ENCODE data around the gene SEL1L.
A peak's percentile ranks its signal among the peaks of the same experiment; 100 is the strongest.

Gene SEL1L

GRCh38 chr14:81429028-81429427, 104.6 kb downstream of the SEL1L start:
- Histone ChIP-seq H3K4me1 (ENCODE audit: control insufficient read depth, insufficient read depth, low read depth, low read length) (no peaks in the 10 kb centered on the region), H2AFZ (ENCODE audit: low read depth, low read length) (no peak overlapping the region), H2BK12ac (ENCODE audit: low read length in 2 of 2) (no peak overlapping the region), H3K27me3 (ENCODE audit: control insufficient read depth in 1 of 2, insufficient read depth in 1 of 2, low read length in 2 of 2) (peaks cover 0 to 21% of the 10 kb centered on the region in 2 experiments), H4K91ac (ENCODE audit: low read length) (no peak overlapping the region), H3K9me3 (ENCODE audit: control insufficient read depth, low read length) (no peaks in the 10 kb centered on the region), H2BK120ac (ENCODE audit: low read depth, low read length) (no peak overlapping the region), H2BK5ac (ENCODE audit: low read depth, low read length, poor library complexity, severe bottlenecking) (no peak overlapping the region), H3K4ac (ENCODE audit: low read depth in 1 of 2, low read length in 2 of 2) (no peak overlapping the region), H3K27ac (ENCODE audit: low read length, poor library complexity, severe bottlenecking) (no peak overlapping the region), H2BK15ac (ENCODE audit: low read depth, poor library complexity, severe bottlenecking) (no peak overlapping the region), H3K9ac (ENCODE audit: low read length) (no peak overlapping the region), H4K8ac (ENCODE audit: low read length) (no peak overlapping the region), H2AK5ac (ENCODE audit: low read length, severe bottlenecking) (no peak overlapping the region), H3K23ac (ENCODE audit: low read length in 2 of 2) (no peak overlapping the region), H3K36me3 (ENCODE audit: control insufficient read depth in 1 of 2, insufficient read depth in 2 of 2, low read depth in 1 of 2, low read length in 2 of 2) (peaks cover 0 to 5% of the 10 kb centered on the region in 2 experiments), H3K4me2 (ENCODE audit: low read length, poor library complexity, severe bottlenecking) (no peak overlapping the region), H3K79me1 (replicated peaks; ENCODE audit: low read length, poor library complexity, severe bottlenecking) (no peaks in the 10 kb centered on the region), H3K4me3 (ENCODE audit: insufficient read depth in 1 of 2, low read depth in 1 of 2, low read length in 2 of 2) (no peak overlapping the region), H3K14ac (ENCODE audit: low read length in 2 of 2) (no peak overlapping the region), H3K18ac (ENCODE audit: low read depth in 1 of 2, low read length in 2 of 2) (no peak overlapping the region)
- WGBS, result 100% methylated on average over 1 of the region's 1 CpG
- DNase-seq, result no peak

GRCh38 chr14:81427348-81428058, 106.2 kb downstream of the SEL1L start:
- H2BK12ac ChIP-seq (ENCODE audit: low read length in 2 of 2), result no peak overlapping the region
- H3K9me3 ChIP-seq (ENCODE audit: control insufficient read depth, low read length), result no peaks in the 10 kb centered on the region
- H3K4ac ChIP-seq (ENCODE audit: low read depth in 1 of 2, low read length in 2 of 2), result no peak overlapping the region
- H3K4me2 ChIP-seq (ENCODE audit: low read length, poor library complexity, severe bottlenecking), result no peak overlapping the region
- H3K23ac ChIP-seq (ENCODE audit: low read length in 2 of 2), result no peak overlapping the region
- no peak overlapping the region for H2BK5ac ChIP-seq (ENCODE audit: low read depth, low read length, poor library complexity, severe bottlenecking)
- 42% methylated on average over 6 of the region's 8 CpGs for WGBS
- H3K27me3 ChIP-seq (ENCODE audit: control insufficient read depth in 1 of 2, insufficient read depth in 1 of 2, low read length in 2 of 2), result peaks cover 0 to 6% of the 10 kb centered on the region in 2 experiments
- no peak overlapping the region for H3K4me3 ChIP-seq (ENCODE audit: insufficient read depth in 1 of 2, low read depth in 1 of 2, low read length in 2 of 2)
- no peak overlapping the region for H3K9ac ChIP-seq (ENCODE audit: low read length)
- DNase-seq, result no peak
- H3K18ac ChIP-seq (ENCODE audit: low read depth in 1 of 2, low read length in 2 of 2), result no peak overlapping the region
- no peaks in the 10 kb centered on the region for H3K4me1 ChIP-seq (ENCODE audit: control insufficient read depth, insufficient read depth, low read depth, low read length)
- H2BK120ac ChIP-seq (ENCODE audit: low read depth, low read length), result no peak overlapping the region
- no peaks in the 10 kb centered on the region for H3K79me1 ChIP-seq (replicated peaks; ENCODE audit: low read length, poor library complexity, severe bottlenecking)
- peaks cover 0 to 5% of the 10 kb centered on the region in 2 experiments for H3K36me3 ChIP-seq (ENCODE audit: control insufficient read depth in 1 of 2, insufficient read depth in 2 of 2, low read depth in 1 of 2, low read length in 2 of 2)
- H2AK5ac ChIP-seq (ENCODE audit: low read length, severe bottlenecking), result no peak overlapping the region
- no peak overlapping the region for H3K14ac ChIP-seq (ENCODE audit: low read length in 2 of 2)
- no peak overlapping the region for H4K8ac ChIP-seq (ENCODE audit: low read length)
- H3K27ac ChIP-seq (ENCODE audit: low read length, poor library complexity, severe bottlenecking), result no peak overlapping the region
- no peak overlapping the region for H4K91ac ChIP-seq (ENCODE audit: low read length)
- H2AFZ ChIP-seq (ENCODE audit: low read depth, low read length), result no peak overlapping the region
- H2BK15ac ChIP-seq (ENCODE audit: low read depth, poor library complexity, severe bottlenecking), result no peak overlapping the region

GRCh38 chr14:81423504-81423903, 110.1 kb downstream of the SEL1L start:
- H3K4me2 ChIP-seq (ENCODE audit: low read length, poor library complexity, severe bottlenecking), result no peak overlapping the region
- no peak overlapping the region for H2AFZ ChIP-seq (ENCODE audit: low read depth, low read length)
- H2BK15ac ChIP-seq (ENCODE audit: low read depth, poor library complexity, severe bottlenecking), result no peak overlapping the region
- DNase-seq, result no peak
- no peak overlapping the region for H2BK120ac ChIP-seq (ENCODE audit: low read depth, low read length)
- no peaks in the 10 kb centered on the region for H3K79me1 ChIP-seq (replicated peaks; ENCODE audit: low read length, poor library complexity, severe bottlenecking)
- H3K14ac ChIP-seq (ENCODE audit: low read length in 2 of 2), result no peak overlapping the region
- no peak overlapping the region for H4K8ac ChIP-seq (ENCODE audit: low read length)
- no peak overlapping the region for H3K23ac ChIP-seq (ENCODE audit: low read length in 2 of 2)
- H2BK5ac ChIP-seq (ENCODE audit: low read depth, low read length, poor library complexity, severe bottlenecking), result no peak overlapping the region
- H3K27me3 ChIP-seq (ENCODE audit: control insufficient read depth in 1 of 2, insufficient read depth in 1 of 2, low read length in 2 of 2), result no peaks in the 10 kb centered on the region
- H2AK5ac ChIP-seq (ENCODE audit: low read length, severe bottlenecking), result no peak overlapping the region
- H3K36me3 ChIP-seq (ENCODE audit: control insufficient read depth in 1 of 2, insufficient read depth in 2 of 2, low read depth in 1 of 2, low read length in 2 of 2), result peaks cover 0 to 5% of the 10 kb centered on the region in 2 experiments
- 68% methylated on average over 6 of the region's 6 CpGs for WGBS
- H3K27ac ChIP-seq (ENCODE audit: low read length, poor library complexity, severe bottlenecking), result no peak overlapping the region
- H3K9ac ChIP-seq (ENCODE audit: low read length), result peak overlapping the region; percentile 74
- H4K91ac ChIP-seq (ENCODE audit: low read length), result no peak overlapping the region
- no peaks in the 10 kb centered on the region for H3K4me1 ChIP-seq (ENCODE audit: control insufficient read depth, insufficient read depth, low read depth, low read length)
- H3K9me3 ChIP-seq (ENCODE audit: control insufficient read depth, low read length), result no peaks in the 10 kb centered on the region
- no peak overlapping the region for H3K4ac ChIP-seq (ENCODE audit: low read depth in 1 of 2, low read length in 2 of 2)
- H2BK12ac ChIP-seq (ENCODE audit: low read length in 2 of 2), result no peak overlapping the region
- no peak overlapping the region for H3K18ac ChIP-seq (ENCODE audit: low read depth in 1 of 2, low read length in 2 of 2)
- H3K4me3 ChIP-seq (ENCODE audit: insufficient read depth in 1 of 2, low read depth in 1 of 2, low read length in 2 of 2), result no peak overlapping the region
